ENCODE measurements around the gene FASTK.
"Not testable (repeated sequence)": the region's sequence is repeated elsewhere in the genome, so short reads cannot be mapped to it uniquely, and the experiment has no call there.

The FASTK gene

DNA sequence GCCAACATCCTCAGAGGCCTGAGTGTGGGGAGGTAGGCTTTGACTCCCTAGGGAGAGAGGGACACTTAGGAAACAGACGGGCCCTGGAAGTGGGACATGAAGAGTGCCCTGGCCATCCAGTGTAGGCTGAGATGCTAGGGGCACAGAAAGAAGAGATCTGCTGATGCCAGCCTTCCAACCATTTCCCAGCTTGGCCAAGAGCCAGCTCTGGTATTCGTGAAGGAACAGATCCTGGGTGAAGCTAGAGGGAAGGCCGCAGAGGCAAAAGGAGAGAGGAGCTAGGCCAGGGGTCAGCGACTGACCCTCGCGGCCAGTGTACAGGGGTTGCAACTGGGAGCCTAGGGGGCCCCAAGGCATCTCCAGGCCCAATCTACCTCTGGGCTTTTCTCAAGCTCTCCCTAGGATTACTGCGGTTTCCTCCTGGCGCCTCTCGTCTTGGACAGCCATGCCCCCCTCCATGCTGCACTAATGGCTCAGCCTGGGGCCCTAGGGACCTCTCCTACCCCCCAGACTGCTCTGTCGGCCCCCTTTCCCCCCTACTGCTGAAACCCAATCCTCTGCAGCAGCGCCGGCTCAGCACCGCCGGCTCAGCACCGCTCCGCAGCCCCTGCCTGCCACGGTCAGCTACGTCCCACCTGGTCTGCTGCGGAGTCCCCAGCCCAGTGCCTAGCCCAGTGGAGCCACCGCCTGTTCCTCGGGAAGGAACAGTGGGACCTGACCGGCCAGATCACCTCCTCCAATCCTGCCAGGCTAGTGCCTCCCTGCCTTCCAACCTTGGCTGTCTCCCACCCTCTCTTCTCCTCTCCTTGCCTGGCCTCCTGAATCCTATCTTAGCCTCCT lies 32.4 kb downstream of the FASTK start, which contains the start of gene ASIC3:
Gene ASIC3 (plus strand): TSS at position 556 of the 840 bp plus-strand sequence. CDS start 355 bp downstream, outside the sequence.
- DNase-seq (ENCODE audit: low read depth in 2 of 2) = no peak

DNA sequence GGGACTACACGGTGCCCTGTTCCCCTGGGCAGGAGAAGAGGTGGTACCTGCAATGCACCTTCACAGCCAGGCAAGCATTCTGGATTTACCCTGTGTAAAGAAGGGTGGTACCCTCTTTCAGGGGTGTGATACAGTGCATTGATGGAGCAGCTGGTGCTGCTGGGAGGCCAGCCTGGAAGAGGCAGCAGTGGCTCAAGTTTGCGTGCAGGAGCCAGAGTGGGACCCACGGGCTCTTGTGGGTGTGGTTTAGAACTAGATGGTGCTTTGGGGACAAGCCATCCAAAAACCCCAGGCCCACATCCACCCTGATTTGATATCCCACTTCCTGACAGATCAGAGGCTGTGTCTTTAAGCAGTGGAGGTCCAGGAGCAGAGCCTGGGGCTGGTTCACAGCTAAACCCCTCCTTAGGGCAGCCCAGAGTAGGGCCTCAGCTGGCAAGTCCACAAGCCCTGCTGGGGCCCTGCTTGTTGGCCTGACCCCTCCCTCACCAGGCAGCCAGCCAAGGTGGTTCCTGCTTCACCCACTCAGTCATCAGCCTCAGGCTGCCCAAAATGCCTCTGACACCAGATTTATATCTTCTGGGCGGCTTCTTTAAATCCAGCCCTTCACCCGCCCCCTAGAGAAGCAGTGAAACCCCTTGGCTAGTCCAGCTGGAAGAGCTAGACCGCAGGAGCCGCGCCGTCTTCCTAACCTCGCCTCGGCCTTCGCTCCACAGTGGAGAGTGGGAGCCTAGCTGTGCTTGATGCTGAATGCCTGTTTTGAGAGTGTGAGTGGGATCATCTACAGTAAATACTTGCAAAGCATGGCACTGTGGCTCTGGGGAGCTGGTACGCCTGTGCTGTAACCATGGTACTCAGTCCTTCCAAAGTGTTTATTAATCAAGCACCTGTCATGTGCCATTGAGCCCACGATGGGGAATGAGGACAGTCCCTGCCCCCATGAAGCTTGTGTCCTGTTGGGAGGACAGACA lies 33.7 kb downstream of the FASTK start:
- no peak for DNase-seq (ENCODE audit: low read depth in 2 of 2)

DNA sequence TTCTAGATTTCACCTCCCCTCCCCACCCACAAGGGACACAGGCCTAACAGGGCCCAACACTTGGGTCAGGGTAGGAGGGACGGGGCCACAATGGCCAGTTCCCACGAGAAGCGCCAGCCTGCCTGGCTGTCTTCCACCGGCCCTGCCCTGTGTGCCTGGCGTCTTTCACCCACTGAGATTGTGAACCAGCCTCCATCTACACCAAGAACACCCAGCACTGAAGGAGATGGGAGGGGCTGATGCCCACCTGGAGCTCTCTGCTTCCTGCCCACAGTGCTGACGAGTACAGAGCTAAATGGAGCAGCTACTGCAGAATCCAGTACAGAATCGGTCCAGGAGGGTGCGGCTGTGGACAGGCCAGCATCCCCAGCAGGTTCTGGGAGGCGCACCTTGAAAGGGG lies 34.6 kb downstream of the FASTK start:
- DNase-seq (ENCODE audit: low read depth in 2 of 2) = no peak

DNA sequence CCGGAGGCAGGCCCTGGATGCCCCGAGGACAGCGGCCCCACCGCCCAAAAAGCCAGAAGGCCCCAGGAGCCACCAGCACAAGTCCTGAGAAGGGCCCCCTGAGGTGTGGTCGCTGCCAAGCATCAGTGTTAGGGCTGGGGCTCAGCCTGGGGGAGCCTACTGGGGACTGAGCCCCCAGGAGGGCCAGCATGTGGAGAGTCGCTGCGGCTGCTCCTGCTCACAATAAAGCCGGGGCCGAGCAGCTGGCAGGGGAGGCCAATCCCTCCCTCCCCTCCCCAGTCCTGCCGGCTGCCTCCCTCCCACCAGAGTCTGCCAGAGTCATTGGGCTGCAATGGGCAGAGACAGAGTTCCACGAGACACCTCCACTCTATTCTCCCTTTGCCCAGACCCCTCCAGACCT lies 35.3 kb downstream of the FASTK start:
- DNase-seq (ENCODE audit: low read depth in 2 of 2) = no peak

DNA sequence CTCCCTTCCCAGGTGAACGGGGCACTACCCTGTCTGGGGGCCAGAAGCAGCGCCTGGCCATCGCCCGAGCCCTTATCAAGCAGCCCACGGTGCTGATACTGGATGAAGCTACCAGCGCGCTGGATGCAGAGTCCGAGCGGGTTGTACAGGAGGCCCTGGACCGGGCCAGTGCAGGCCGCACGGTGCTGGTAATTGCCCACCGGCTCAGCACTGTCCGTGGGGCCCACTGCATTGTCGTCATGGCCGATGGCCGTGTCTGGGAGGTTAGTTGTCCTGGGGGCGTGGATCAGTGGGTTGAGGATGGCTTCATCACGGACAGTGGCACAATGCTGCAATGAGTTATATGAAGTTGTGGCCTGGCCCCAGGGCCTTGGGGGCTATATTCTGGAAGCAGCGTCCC lies 36.6 kb downstream of the FASTK start:
- no peak for DNase-seq (ENCODE audit: low read depth in 2 of 2)

DNA sequence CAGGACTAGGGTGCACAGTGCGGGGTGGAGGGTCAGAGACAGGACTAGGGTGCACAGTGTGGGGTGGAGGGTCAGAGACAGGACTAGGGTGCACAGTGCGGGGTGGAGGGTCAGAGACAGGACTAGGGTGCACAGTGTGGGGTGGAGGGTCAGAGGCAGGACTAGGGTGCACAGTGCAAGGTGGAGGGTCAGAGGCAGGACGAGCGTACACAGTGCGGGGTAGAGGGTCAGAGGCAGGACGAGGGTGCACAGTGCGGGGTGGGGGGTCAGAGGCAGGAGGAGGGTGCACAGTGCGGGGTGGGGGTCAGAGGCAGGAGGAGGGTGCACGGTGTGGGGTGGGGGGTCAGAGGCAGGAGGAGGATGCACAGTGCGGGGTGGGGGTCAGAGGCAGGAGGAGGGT lies 37.2 kb downstream of the FASTK start:
- not testable (repeated sequence) for DNase-seq (ENCODE audit: low read depth in 2 of 2)

DNA sequence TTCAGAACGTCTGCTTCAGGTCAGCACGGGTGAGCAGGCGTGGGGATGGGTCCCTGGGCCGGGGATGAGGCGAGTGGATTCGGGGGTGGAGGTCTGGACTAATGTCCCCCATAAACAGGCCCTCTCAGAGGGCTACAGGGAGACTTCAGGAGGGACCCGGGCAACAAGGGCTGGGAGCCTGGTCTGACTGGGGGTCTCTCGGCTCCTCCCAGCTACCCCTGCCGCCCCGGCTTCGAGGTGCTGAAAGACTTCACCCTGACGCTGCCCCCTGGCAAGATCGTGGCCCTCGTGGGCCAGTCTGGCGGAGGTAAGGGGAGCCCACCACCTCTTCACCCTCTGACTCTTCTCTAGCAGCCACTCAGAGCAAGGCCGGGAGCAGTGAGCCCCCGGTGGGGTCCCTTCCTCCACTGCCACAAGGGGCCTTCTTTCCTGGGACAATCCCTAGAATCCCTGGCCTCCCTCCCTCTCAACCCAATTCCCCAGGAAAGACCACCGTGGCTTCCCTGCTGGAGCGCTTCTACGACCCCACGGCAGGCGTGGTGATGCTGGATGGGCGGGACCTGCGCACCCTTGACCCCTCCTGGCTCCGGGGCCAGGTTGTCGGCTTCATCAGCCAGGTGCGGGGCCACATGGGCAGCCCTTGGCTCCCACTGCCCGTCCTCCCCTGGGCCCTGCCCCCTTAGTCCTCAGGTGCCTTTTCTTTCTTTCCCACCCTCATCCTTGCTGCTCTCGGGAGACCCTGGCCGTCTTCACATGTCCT lies 39.8 kb downstream of the FASTK start:
- DNase-seq (ENCODE audit: low read depth in 2 of 2) = no peak

DNA sequence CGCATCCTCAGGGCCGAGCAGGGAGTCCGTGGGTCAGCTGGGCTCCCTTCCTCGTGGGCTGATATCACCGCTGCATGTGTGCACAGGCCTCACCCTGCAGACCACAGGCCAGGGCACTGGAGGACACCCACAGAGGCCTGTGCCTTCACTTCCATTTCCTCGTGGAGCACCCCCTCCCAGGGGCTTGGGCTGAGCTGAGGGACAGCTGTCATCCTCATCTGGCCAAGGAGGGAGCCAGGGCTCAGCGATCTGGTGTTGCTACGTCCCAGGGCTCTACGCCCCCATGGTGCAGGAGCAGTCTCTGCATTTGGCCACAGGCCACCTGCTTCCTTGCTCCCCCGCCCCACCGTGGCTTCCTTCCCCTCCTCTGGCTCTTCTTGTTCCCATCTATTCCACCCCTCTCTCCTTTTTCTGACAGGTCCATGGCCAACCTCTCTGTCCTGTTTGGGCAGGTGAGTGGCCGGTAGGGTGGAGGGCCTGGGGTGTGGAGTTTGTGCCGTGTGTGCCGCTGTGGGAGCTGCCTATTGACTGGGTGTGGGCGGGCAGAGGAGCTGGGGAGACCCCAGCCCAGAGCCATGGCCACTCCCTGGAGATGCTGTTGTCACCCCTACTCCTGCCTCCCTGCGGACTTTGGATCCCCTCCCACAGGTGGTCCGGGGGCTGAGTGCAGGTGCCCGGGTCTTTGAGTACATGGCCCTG lies 40.6 kb downstream of the FASTK start:
- no peak for DNase-seq (ENCODE audit: low read depth in 2 of 2)

DNA sequence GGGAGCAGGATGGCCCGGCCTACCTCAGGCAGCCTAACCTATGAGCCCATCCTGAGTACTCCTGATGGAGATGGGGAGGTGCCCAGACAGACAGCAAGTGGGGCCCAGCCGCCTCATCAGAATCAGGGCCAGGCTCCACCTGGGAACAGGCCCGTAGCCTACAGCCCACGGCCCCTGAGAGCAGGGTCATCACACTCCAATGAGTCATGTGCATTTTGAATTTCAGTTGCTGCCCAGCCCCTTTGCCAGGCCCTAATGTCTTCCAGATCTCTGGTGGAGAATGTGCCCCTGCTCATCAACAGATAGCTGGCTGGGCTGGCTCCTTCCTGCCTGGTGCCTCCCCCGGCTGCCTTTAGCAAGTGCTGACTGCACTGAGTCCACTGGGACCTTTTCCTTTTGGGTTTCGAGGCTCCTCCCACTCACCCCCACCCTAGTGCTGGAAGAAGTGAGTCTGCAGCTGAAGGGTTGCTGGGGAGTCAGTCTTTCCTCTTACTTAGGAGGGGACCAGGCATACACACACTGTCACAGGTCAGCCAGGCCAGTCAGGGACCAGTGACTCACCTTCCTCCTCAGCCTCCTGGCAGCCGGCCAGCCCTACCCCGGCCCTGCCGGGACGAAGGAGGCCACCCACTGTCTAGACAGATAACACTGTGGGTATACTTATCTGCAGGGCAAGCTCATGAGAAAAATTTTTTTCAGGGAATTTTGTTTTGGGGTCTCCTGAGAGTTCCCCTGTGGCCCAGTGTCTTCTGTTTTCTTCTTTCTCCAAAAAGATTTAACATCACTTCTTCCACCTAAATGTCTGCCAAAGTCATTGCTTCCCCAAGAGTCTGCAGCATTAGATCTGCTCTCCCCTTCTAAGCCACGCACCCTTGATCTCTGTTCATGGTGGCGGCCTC lies 41.4 kb downstream of the FASTK start:
- DNase-seq (ENCODE audit: low read depth in 2 of 2) = peak; percentile 81 to 82

DNA sequence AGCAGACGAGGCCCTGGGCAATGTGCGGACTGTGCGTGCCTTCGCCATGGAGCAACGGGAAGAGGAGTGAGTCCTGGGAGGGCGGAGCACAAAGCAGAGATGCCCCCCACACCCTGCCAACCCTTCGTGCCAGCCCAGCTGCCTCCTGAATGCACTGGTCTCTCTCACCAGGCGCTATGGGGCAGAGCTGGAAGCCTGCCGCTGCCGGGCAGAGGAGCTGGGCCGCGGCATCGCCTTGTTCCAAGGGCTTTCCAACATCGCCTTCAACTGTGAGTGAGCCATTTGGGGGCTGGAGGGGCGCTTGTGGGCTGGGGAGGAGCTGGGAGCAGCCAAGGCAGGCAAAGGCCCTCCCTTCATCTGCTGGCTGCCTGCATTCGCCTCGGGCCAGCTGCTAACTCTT lies 44.7 kb downstream of the FASTK start:
- DNase-seq (ENCODE audit: low read depth in 2 of 2) = no peak

DNA sequence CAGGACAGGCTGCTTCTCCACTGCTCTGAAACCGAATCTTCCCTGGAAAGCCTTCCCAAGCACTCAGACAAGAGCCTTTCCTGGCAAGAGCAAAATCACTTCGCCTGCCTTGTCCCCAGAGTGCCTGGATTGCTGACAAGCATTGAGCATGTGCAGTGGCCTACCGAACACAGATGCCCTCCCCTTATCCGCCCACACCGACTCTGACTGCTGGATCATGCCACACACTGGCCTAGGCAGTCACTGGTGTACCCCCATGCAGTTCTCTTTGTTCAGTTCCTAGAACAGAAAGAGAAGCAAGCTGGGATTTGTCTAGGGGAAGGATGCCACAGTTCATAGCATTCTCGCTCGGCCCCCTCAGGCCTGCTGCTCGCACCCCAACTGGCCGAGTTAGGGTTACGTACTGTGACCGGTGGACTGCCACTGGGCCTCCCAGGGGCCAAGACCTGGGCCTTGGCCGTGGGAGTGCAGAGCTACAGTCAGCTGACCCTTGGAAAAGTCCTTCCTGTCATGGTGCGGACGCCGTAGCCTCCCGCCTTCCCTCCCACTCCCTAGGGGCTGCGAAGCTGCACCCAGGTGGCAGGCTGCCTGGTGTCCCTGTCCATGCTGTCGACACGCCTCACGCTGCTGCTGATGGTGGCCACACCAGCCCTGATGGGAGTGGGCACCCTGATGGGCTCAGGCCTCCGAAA lies 45.4 kb downstream of the FASTK start:
- no peak for DNase-seq (ENCODE audit: low read depth in 2 of 2)

DNA sequence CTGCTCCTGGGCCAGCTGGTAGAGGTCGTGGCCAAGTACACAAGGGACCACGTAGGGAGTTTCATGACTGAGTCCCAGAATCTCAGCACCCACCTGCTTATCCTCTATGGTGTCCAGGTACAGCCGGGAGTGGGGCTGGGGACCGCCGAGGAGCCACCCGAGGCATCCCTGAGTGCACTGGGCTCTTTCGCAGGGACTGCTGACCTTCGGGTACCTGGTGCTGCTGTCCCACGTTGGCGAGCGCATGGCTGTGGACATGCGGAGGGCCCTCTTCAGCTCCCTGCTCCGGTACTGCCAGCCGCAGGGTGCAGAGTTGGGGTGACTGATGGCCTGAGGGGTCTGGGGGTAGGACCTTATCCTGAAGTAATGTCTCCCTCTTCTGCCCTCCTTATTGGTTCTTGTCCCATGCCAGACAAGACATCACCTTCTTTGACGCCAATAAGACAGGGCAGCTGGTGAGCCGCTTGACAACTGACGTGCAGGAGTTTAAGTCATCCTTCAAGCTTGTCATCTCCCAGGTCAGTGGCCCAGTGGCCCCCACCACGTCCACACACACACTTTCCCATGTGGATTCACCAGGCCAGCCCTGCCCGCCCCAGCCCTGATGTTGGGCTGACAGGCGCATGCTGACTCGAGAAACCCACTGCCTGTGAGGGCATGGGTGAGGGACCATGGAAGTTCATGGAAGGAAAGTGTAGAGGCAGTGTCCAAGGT lies 46.1 kb downstream of the FASTK start:
- DNase-seq (ENCODE audit: low read depth in 2 of 2) = no peak

DNA sequence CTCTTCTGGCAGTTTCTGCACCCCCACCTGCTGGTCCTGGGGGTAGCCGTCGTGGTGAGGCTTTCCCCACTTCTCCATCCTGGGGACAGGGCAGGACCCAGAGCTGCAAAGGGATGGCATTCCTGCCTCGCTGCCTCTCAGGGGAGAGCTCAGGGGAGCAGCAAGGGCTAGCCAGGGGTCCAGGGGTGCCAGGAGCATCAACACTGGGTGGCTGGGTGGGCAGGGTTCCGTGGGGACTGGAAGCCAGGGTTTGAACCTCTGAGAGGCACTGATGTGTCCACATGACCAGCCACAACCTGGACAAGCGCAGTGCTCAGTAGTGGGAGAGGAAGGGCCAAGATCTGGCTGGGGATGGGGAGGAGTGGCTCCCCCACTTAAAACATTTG lies 46.8 kb downstream of the FASTK start:
- DNase-seq (ENCODE audit: low read depth in 2 of 2) = no peak

DNA sequence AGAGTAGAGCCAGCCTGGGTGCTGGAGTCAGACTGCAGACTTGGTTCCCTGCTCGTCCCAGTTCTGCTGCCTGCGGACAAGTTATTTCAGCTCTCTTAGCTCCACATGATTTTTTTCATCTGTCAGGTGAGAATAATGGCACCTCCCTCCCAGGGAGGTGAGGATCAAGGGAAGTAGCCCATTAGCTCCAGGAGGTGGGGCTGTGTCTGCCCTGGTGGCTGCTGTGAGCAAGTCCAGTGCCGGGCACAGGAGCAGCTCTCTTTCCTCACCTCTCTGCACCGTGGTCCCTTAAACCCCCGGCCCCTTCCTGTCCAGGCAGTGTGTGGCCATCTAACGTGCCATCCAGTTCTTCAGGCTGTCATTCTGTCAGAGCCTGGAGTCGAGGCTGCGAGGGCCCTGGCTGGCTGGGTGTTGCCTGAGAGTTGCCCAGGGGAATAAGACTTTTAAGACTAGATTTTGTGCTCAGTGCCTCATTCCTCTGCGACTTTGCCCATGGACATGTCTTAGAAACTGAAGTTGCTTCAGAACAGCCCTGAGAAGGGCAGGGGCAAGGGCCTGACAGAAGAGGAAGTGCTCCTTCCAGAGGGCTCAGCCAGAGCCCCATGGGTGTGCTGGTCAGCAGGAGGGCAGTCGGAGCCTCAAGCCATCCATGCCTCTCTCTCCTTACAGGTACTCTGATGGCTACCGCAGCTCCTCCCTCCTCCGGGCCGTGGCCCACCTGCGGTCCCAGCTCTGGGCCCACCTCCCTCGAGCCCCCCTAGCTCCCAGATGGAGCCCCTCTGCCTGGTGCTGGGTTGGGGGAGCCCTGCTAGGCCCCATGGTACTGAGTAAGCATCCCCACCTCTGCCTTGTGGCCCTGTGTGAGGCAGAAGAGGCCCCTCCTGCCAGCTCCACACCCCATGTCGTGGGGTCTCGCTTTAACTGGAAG lies 47.4 kb downstream of the FASTK start:
- DNase-seq (ENCODE audit: low read depth in 2 of 2) = no peak

DNA sequence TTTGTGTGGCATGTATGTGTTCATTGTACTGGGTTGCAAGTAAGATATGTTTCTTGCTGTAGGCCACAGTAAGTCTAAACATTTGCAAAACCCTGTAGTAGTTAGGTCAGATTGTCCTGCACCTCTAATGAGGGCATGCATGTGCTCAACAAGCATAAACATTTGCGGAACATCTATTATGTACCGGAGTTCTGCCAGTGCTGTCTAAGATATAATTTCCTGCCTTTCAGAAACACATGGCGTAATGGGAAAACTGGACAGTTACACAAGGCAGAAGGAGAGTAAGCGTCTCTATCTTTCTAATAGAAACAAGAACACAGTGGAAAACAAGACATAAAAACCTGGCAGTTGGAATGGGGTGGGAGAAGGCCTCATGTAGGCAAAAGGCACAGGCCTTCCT lies 49.6 kb downstream of the FASTK start:
- no peak for DNase-seq (ENCODE audit: low read depth in 2 of 2)

DNA sequence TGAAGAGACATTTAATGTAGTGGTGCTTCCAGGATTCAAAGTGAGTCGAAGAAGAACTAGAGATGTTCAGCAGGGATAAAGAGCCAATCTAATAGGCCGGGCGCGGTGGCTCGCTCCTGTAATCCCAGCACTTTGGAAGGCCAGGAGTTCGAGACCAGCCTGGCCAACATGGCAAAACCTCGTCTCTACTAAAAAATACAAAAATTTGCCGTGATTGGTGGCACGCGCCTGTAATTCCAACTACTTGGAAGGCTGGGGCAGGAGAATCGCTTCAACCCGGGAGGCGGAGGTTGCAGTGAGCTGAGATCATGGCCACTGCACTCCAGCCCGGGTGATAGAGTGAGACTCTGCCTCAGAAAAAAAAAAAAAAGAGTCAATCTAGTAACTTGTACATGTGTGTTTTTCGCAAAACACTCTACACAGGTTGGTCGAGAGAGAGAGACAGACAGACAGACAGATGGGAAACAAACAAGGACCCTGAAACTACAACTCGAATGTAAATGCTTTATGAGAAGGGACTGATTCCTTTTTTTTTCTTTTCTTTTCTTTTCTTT lies 51.6 kb downstream of the FASTK start:
- DNase-seq (ENCODE audit: low read depth in 2 of 2) = no peak

DNA sequence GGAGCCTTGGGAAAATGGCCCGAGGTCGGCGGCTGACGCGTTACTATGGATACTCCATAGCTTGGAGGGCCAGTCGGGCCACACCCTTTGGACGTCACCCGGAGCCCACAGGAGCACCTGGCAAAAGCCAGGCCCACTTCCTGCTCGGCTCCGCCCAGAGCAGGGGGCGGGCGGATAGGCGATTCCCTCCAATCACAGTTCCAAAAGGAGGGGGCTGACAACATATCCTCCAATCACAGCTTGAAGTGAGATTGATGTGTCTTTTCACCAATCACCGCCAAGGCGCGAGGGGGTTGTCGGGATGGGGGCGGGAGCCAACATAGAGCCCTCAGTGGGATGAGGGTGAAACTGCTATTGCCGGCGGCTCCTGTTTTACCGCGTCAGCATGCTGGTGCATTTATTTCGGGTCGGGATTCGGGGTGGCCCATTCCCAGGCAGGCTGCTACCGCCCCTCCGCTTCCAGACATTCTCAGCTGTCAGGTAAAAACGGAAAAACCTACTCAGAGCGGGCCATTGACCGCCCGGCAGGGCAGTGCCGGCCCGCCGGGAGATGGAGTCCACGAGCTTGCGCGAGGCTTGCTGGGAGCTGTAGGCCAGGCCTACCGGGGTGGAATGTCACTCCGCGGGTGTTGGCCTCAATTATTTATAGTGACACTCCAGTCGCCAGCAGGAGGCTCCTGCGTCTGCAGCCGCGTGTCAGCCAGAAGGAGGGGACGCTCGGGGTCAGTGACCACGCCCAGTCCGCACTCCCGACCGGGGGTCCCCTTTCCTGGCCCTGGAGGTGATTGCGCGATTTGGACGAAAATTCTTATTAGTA lies 52.3 kb downstream of the FASTK start, which contains the start of gene ABCB8:
Gene ABCB8 (plus strand): TSS at position 320 of the 817 bp plus-strand sequence. CDS start 66 bp downstream, at position 386.
- DNase-seq (ENCODE audit: low read depth in 2 of 2) = peak; percentile 93 to 97

Data from stimulated activated CD8-positive, alpha-beta memory T cell treated with anti-CD3 and anti-CD28 coated beads, Interleukin-15, amount 100 ng/mL, for 48 hours (primary cell).